GM12872 (cell line): ENCODE measurements around the gene TJP2.

Experiments
- CTCF ChIP-seq: IDR thresholded peaks from 3 replicates; pipeline ENCODE4 v1.5.1; 2011; ENCODE audit warnings: low read depth, mild to moderate bottlenecking, low read length, moderate library complexity; ENCODE audit not compliant: insufficient read depth

TJP2 gene

DNA sequence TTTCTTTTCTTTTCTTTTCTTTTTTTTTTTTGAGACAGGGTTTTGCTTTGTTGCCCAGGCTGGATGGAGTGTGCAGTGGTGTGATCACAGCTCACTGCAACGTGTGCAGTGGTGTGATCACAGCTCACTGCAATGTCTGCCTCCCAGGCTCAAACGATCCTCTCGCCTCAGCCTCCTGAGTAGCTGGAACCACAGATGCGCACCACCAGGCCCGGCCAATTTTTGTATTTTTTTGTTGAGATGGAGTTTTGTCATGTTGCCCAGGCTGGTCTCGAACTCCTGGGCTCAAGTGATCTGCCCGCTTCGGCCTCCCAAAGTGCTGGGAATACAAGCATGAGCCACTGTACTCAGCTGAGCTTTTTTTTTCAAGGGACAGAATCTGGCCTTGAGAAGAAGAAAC is 36.8 kb upstream of the TJP2 start:
- TF ChIP-seq CTCF, result no peak

GRCh38 chr9:69139596-69139995 is 34.5 kb upstream of the TJP2 start:
- TF ChIP-seq CTCF, result no peak

GRCh38 chr9:69140123-69140735 is 33.8 kb upstream of the TJP2 start:
- no peak for TF ChIP-seq CTCF

DNA sequence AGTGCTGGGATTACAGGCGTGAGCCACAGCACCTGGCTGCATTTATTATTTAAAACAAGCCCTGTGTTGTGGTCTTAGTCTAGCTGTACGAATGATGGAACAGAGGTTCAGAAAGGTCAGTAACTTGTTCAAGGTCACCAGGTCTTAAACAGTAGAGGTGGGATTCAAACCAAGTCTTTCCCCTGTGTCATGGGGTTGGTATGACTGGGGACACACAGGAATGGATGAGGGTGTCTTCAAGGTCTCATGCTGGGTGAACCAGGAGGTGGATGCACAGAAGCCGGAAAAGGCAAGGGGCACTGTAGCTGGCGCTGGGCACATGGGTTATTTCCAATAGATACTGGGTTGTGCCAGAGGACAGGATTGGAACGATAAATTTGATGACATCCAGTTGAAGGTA is 32.2 kb upstream of the TJP2 start:
- TF ChIP-seq CTCF, result no peak

DNA sequence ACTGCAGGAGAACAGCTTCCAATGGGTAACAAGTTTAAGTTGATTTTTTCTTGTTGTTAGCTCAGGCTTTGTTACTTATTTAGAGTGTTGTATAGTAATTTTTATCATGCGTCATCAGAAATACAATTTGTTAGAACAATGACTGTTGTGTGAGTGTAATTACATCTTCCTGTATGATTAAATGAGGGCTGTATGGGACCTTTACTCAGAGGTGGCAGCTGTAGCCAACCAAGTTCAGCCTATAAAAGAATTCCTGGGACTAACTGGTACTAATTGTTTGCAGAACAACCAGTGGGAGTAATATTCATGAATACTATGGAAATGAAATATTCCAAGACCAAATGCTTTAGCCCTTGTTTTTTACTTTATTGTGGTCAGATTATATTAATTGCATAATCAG is 30.8 kb upstream of the TJP2 start:
- no peak for TF ChIP-seq CTCF

GRCh38 chr9:69145144-69145715 is 28.8 kb upstream of the TJP2 start:
- TF ChIP-seq CTCF, result no peak

DNA sequence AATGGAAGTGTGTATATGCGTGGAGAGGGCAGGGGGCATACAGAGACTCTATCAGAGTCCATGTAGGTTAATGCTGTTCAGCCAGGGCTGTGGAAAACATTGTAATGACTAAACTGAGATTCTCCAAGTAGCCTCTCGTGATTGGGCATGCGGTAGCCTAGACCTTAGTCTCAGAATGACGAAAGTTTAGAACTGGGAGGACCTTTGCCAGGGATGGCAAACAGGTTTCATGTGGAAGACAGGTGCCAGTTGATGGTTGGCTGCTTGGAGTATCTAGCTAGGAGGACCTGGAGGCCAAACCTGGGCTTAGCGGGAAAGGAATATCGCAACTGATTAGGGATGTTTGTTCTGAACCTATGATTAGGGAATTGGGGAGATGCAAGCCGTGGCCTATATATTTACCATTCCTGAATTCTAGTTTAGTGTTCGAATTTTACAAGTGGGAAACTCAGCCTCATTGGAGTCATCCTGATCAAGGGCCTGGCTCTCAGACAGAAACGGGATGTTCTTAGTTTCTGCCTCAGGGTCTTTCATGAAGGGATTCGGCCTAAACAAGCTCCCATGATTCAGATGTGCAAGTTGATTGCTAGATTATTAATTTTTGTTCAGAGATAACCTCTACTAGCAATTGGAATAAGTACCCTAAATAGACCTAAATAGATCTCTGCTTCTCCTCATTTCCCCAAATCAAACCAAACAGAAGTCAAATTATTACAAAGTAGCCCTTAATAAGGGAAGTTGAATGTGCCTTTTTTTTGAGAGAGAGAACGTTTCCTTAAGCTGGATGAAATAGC is 26.8 kb upstream of the TJP2 start:
- no peak for TF ChIP-seq CTCF
